ENCODE measurements around the gene CMTM4.
A peak's percentile ranks its signal among the peaks of the same experiment; 100 is the strongest.
"Not testable (repeated sequence)": the region's sequence is repeated elsewhere in the genome, so short reads cannot be mapped to it uniquely, and the experiment has no call there.

Gene CMTM4

DNA sequence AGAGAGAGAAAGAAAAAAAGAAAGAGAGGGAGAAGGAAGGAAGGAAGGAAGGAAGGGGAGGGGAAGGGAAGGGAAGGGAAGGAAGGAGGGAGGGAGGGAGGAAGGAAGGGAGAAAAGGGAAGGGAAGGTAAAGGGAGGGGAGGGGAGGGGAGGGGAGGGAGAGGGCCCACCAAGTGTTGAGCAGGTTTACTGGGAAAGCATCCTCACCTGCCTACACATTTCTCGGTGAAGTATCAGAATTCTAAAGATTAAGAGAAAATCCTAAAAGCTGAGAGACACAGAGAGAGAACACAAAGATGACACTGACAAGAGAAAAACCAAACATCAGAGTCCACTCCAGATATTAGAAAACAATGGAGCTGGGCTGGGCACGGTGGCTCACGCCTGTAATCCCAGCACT, 104.3 kb downstream of the CMTM4 start:
- DNase-seq (ENCODE audit: low spot score) = no peak

DNA sequence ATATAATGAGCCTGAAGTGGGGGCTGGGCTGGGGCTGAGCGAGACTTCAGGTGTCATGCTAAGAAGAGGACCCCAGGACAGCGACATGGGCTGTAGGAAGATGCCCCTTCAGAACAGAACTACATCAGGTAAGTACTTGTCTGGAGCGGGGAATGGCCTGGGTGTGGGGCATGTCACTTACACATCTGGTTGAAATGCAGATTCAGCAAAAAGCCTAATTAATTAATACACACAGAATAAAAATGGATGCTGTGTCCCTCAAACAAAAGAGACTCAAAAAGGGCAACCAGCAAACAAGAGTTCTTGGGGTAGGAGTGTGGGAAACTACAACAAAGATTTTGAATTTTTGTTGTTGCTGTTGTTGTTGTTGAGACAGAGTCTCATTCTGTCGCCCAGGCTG, 105.5 kb downstream of the CMTM4 start:
- no peak for DNase-seq (ENCODE audit: low spot score)

DNA sequence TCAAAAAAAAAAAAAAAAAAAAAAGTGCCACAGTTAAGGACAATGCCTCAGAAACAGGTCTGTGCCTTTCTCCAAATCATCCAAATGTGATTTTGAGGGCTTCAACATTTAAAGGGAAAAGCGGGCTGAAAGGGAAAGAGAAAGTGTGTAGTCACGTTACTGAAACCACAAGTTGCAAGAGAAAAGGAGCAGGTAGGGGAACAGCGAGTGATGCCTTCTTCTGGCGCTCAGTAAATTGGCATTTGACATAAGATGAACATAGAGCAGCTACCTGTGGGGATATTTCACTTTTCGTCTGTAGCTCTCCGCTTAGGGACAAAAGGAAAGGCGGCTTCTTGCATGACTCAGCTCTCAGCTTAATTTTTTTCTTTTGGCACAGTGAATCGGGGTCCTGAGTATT, 106.2 kb downstream of the CMTM4 start:
- DNase-seq (ENCODE audit: low spot score) = no peak

DNA sequence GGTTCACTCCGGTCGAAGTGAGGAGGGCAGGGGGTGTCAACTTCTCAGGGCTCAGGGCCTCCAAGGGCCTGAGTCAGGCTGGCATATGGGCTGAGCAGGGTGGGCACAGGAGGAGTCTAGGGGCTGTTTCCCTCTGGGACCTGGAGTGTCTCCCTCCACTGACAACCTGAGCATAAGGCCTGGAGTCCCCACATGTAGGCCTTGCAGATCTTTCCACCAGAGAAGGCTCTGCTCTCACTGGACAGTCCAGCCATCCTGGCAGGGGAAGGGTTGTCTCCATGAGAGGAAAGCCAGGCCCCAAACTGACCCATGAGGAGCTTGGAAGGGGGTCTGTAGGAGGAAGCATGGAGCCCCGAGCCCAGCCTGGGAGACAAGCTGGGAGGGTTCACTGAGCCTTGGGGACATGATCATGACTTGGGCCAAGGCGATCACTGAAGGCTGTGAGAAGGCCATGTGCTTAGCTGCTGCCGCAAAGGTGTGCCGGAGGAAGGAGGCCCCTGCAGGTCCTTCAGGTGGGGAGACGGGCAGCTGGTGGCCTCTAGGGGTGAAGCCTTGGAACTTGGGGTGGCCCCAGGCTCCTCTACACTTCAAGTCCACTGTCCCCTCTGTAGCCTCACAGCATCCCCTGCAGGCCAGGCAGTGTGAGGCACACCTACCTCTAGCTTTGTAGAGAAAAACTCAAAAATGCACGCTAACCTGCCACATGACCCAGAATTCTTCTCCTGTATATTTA, 107.4 kb downstream of the CMTM4 start:
- peak; percentile 53 for DNase-seq (ENCODE audit: low spot score)

DNA sequence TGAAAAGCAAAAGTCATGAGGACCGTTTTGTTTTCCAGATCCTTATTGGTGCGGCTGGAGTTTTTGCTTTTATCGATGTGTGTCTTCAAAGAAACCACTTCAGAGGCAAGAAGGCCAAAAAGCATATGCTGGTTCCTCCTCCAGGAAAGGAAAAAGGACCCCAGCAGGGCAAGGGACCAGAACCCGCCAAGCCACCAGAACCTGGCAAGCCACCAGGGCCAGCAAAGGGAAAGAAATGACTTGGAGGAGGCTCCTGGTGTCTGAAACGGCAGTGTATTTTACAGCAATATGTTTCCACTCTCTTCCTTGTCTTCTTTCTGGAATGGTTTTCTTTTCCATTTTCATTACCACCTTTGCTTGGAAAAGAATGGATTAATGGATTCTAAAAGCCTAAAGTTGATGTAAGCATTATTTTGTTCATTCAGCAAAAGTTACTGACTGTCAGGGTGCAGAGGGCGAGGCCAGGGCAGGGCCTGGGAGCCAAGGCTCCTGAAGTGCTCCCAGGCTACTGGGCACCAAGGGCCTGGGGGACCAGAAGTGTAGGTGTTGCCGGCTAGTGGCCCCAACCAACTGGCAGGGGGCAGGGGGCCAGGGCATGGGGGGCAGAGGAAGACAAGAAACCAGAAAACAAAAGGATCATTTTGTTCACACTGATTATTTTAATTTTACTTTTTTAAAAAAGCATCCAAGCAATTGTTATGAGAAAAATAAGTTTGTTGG, 108.5 kb downstream of the CMTM4 start:
- no peak for DNase-seq (ENCODE audit: low spot score)

DNA sequence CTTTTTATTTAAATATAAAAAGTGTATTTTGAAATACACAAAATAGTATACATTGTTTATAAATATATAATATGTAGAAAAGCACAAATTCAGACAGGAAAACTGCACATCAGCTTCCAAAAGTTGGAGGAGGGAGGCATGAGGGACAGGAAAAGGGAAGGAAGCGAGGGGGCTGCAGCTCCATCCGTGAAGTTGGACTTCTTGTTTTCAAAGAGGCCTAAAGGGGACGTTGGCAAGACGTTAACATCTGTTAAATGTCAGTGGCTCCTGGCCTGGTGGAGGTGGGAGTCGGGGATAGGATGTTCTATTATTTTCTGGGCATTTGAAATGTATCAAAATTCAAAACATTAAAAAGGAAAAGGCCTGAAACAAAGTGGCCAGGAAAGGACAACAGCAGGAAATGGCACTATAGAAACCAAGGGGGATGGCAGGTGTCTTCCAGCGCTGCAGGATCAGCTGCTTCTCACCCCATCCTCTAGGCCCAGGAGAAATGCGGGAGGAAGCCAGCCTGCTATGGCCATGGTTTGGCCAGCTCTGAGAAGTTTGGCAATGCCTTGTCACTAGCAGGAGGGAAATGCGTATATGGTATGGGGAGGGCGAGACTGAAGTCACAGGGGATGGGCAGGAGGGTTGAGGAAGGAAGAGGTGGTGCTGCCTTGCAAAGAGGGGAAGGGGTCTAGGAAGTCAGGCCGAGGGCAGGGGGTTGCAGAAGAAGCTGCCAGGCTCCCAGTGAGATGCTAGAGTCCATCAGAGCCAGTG, 110.9 kb downstream of the CMTM4 start:
- no peak for DNase-seq (ENCODE audit: low spot score)

DNA sequence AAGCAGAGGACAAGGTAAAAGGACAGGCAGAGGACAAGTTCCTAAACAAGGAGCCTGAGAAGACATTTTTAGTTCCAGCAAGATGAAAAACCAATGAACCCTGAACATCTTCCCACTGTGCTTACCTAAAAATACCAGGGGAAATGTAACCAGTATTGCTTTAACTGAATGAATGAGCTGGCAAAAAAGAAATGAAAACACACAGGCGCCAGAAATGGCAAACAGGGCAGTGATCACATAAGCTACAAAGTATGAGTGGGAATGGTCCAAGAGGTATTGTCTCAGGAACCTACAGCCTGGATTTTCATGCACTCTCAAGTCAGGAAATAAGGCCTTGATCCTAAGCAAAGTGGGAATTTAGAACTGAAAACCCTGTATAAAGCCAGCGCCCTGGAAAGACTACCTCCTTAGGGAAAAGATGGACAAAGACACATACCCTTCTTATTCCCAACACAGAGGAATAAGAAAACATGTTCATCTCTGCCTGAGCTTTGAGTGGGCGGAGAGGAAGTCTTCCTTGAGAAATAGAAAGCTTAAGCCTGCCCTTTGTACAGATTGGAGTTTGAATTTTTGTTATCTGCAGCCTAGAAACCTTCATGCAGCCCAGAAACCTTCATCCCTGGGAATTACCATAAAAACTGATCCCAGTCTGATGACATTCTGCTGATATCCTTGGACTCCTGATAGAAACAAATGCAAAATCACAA, 115.1 kb downstream of the CMTM4 start:
- no peak for DNase-seq (ENCODE audit: low spot score)

DNA sequence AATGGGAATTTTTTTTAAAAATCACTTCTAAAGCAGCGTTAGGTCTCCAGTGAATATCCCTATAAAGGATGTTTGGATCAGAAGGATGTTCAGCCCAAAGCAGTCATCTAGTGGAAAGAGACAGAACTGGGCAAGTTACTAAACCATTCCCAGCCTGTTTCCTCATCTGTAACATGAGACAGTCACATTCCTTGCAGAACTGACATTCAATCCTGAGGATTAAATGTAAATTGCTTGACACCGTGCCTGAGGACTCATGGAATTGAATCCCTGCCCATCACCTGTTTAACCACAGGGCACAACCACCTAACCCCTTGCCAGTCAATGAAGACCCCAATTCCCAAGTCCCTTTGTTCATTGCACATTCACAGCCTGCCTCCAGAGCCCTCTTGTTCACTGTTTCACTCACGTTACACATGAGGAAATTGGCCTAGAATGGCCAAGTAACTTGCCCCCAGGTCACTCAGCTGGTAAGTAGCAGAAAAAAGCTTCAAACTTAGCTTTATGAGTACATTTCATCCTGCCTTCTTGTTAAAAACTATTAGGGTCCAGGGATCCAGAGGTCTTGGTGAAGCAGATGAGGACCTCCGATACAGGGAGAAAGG, 115.8 kb downstream of the CMTM4 start:
- no peak for DNase-seq (ENCODE audit: low spot score)

DNA sequence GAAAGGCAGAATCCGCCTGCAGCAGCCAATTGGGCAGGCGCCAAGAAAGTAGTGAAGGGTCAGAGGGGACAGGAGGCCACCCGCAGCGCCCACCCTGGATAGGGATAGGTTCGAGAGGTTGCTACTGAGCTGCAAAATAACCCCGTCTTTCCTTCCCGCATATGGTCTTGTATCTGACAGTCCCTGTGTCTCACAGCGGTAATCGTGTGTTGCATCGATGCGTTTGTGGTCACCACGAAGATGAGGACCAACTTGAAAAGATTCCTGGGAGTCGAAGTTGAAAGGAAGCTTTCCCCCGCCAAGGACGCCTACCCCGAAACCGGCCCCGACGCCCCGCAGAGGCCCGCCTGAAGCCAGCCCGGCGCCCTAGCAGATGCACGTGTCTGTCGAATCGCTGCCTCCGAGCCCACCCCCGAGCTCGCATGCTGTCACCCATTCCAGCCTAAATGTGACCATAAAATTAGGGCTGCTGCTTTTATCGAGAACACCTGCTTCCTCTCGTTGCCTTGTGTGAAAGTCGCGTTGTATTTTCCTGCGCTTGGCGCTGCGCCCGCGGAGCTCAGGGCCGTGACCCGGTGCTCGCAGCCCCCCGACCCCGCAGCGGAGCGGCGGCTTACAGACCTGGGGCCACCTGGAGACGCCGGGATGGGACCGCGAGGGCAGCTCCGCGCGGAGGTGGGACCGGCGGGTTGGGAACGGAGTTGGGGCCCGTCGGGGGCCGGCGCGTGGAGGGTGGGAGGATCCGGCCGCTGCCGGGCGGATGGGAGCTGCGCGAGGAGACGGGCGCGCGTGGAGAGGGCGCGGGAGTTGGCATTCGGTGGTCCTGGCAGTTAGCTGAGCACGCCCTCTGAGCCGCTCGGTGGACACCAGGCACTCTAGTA, 117.7 kb downstream of the CMTM4 start, which contains the start of gene CMTM2:
Gene CMTM2 (plus strand): TSS at position 813 of the 881 bp plus-strand sequence. CDS start 145 bp downstream, outside the sequence.
- no peak for DNase-seq (ENCODE audit: low spot score)

DNA sequence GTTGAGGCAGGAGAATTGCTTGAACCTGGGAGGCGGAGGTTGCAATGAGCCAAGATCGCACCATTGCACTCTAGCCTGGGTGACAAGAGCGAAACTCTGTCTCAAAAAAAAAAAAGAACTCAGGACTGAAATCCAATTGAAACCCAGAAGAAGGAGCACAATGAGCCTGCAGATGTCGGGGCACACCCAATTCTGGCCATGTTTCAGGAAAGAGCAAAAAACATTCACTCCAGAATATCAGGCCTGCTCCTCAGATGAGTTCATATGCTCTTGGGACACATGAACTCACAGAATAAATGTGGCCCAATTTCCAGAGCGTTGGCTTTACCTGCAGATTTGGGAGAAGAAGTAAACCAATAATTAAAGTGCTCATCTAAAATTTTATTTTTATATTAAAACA, 120.2 kb downstream of the CMTM4 start:
- no peak for DNase-seq (ENCODE audit: low spot score)

DNA sequence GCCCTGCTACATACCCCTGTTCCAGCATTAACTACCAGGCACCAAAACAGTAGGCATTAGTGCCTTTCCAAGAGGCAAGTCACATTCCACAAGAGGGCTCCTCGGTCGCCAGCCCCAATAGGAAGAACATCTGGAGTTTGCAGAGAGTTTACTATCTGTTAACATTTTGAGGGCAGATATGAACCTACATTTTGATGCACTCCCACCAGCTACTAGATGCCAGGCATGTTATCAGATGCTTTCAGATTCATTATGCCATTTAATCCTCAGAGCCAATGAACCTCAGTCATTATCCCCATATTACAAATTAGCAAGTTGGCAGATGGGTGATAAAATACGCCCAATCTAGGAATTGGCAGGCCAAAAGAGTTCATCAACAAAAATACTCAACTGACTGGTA, 121.5 kb downstream of the CMTM4 start:
- no peak for DNase-seq (ENCODE audit: low spot score)

DNA sequence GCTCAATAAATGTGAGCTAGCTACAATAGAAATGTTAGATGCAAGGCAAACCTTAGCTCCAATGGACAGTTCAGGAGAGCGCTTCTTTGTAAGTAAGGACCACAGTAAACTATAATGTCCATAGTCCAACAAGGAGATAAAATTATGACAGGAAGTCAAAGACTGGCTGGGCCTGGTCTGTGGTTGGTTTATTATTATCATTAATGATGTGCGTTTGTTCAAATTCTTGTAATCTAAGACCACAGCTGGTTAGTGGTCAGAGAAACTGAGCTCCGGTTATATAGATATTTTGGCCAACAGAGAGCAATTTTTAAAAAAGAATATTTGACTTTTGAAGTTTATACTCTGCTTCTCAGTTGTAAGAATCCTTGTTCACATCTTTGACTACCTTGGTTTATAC, 122.0 kb downstream of the CMTM4 start:
- no peak for DNase-seq (ENCODE audit: low spot score)

DNA sequence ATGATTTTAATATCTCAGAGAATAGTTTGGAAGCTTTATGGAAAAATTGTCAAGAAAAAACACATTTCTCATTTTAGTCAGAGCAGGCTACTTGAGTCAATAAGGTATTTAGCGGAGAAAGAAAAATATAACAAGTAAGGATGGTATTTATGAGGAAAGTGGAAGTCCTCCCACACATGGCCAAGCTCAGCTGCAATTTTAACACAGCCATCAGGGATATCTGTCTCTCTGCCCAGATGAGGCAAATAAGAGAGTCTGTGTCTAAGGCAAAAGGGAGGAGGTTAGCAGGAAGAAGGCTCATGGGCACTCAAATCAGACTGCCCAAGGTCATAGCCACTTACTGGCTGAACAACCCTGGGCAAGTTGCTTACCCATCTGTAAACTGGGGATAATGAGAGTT, 122.5 kb downstream of the CMTM4 start:
- no peak for DNase-seq (ENCODE audit: low spot score)

DNA sequence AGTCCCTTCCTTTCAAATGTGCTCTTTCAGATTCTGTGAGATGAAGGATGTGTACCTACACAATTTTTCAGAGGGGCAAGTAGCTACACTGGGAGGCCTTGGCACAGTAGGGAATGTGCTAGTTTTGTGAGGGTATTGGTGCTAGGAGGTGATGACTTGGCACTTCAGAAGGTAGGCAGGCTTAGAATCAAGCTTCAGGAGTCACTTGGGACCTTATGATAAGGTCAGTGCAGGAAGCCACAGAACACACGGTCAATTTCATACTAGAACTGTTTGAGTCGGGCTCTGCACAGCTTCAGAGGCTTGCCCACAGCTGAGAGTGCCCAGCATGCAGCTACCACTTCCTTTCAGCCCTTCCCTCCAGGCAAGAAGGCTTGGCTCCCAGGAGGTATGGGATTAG, 124.2 kb downstream of the CMTM4 start:
- no peak for DNase-seq (ENCODE audit: low spot score)

DNA sequence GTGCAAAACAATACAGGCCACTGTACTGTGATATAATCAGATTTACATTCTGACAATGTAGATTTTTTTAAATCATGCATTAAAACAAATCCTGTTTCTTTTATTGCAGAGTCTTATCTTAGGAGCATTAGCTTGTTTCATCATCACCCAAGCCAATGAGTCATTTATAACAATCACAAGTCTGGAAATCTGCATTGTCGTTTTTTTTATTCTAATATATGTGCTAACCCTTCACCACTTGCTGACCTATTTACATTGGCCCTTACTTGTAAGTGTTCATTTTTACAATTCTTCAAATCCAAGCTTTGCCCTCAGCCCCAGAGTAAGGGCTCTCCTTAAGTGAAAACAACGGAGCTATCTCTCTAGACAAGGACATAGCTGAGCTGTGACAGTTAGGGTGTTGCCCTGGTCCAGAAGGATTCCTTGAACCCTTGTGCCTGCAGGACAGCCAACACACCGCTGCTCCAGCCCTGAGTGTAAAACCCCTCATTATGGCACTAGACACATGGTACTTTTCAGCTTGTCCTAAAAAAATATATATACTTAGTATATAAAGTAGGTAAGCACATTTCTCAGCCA, 126.6 kb downstream of the CMTM4 start:
- DNase-seq (ENCODE audit: low spot score) = no peak

DNA sequence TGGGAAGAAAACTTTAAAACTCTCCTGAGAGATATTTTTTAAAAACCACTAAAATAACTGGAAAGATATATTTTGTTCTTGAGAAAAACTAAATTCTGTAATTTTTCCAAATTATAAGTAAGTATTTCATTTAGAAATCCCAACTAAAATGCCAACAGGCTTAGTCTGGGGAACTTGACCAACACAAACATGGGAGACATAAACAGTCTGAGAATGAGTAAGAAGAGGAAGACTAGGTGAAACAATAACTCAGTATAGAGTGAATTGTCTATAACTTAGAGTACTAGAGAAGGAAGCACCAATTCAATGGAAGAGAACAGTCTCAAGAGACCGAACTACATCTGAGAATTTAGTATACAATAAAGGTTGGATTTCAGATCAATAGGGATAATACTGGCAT, 127.4 kb downstream of the CMTM4 start:
- DNase-seq (ENCODE audit: low spot score) = no peak

DNA sequence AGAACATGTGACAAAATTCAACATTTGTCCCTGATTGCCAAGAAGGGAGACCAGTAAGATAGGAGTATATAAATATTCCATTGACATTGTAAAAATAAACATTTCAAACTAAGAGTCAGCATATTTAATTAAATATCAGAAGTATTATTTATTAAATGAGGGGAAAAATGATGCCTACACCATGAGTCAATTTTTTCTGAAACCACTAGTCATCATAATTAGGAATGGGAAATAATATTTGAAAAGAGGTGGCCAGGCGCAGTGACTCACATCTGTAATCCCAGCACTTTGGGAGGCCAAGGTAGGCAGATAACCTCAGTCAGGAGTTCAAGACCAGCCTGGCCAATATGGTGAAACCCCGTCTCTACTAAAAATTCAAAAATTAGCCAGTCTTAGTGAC, 128.2 kb downstream of the CMTM4 start:
- DNase-seq (ENCODE audit: low spot score) = no peak

DNA sequence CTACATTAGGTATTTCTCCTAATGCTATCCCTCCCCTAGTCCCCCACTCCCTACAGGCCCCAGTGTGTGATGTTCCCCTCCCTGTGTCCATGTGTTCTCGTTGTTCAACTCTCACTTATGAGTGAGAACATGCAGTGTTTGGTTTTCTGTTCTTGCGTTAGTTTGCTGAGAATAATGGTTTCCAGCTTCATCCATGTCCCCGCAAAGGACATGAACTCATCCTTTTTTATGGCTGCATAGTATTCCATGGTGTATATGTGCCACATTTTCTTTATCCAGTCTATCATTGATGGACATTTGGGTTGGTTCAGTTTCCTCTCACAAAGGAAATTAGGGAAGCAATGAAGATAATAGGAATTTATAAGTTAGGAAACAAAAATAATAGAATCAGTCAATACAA, 129.3 kb downstream of the CMTM4 start:
- DNase-seq (ENCODE audit: low spot score) = not testable (repeated sequence)

DNA sequence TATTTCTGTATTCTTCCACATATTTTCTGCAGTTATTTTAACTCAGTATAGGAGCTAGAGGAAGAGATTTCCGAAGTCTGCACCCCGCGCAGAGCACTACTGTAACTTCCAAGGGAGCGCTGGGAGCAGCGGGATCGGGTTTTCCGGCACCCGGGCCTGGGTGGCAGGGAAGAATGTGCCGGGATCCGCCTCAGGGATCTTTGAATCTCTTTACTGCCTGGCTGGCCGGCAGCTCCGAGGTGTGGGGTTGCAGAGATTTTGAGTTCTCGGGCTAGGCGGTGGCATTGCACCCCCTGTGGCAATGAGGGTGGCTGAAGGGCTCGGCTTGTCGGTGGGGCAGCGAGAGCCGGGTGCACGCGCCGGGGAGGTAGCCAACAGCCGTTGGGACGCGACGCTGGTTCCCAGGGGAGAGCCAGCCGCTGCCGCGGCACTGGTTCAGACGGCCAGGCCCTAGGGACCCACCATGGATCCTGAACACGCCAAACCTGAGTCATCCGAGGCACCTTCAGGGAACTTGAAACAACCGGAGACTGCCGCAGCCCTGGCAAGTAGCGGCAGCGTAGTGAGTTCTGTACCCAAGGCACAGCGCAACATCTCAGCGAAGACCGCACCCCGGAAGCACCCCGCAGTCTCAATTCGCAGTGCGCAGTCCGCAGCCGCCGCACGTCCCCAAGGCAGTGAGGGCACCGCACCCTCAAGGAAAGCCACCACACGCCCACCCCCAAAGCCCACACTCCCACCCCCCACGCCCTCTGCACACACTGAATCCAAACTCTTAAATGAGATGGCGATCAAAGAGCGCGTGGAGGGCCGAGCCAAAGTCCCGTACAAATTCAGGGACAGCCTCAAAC, 130.3 kb downstream of the CMTM4 start, which contains the start of gene CMTM1:
Gene CMTM1 (plus strand): TSS at position 389 of the 851 bp plus-strand sequence. CDS start 75 bp downstream, at position 464.
- no peak for DNase-seq (ENCODE audit: low spot score)

Data from globus pallidus (tissue), 1 donor.